ENCODE data around the gene ASXL1.
A peak's percentile ranks its signal among the peaks of the same experiment; 100 is the strongest.

DNA sequence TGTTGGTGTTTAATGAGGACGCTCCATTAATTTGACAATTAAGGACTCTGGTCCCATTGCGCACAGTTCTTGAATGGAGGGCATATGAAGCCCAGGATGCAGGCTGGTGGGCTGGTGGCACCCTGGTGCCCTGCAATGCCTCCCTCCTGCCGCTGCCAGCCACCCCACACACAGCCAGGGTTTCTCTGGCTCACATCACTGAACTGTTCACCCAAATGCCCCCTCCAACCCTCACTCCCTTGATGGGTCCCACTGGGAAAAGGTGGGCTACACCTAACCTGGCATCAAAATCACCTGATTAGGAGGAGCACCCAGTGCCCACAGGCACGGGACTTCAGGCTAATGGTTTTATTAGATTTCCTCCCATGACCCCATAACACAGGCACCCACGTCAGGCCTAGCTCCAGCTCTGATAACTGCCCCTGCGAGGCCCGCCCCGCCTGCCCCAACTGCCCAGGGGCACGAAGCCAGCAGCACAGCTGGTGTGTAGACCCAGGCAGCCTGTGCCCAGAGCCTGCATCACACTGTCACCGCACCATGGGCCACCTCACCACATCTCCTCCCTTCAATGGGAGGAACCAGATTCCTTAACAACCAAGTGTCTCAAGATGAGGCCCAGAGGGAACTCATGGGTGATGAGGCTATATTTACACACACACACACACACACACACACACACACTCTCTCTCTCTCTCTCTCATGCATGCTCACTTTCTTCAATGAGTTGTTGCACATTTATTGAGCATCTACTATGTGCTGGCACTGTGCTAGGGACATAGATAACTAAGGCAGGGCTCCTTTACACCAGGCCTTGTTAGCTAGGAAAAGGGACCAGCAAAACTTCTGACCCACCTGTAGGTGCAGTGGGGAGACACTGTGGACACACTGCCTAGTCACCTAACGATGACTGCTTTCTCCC lies 119.7 kb downstream of the ASXL1 start:
- no peak for TF ChIP-seq POLR2A (IDR thresholded peaks at IDR 0.05)
- peak in 1 of 3 donors; percentile 28 for TF ChIP-seq POLR2AphosphoS5 (IDR thresholded peaks at IDR 0.05)
- TF ChIP-seq, protein P1, sequence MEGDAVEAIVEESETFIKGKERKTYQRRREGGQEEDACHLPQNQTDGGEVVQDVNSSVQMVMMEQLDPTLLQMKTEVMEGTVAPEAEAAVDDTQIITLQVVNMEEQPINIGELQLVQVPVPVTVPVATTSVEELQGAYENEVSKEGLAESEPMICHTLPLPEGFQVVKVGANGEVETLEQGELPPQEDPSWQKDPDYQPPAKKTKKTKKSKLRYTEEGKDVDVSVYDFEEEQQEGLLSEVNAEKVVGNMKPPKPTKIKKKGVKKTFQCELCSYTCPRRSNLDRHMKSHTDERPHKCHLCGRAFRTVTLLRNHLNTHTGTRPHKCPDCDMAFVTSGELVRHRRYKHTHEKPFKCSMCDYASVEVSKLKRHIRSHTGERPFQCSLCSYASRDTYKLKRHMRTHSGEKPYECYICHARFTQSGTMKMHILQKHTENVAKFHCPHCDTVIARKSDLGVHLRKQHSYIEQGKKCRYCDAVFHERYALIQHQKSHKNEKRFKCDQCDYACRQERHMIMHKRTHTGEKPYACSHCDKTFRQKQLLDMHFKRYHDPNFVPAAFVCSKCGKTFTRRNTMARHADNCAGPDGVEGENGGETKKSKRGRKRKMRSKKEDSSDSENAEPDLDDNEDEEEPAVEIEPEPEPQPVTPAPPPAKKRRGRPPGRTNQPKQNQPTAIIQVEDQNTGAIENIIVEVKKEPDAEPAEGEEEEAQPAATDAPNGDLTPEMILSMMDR (IDR thresholded peaks at IDR 0.05 in 8 of 11, conservative IDR thresholded peaks at IDR 0.05 in 3 of 11), result no peak
